GM19240 (cell line): ENCODE data around the gene DUSP21.
"Not testable (repeated sequence)": the region's sequence is repeated elsewhere in the genome, so short reads cannot be mapped to it uniquely, and the experiment has no call there.

Experiments used
- DNase-seq: peaks from one replicate; pipeline ENCODE4 v3.0.0; 2011; ENCODE audit warnings: low spot score; ENCODE audit not compliant: insufficient read length

Gene DUSP21

DNA sequence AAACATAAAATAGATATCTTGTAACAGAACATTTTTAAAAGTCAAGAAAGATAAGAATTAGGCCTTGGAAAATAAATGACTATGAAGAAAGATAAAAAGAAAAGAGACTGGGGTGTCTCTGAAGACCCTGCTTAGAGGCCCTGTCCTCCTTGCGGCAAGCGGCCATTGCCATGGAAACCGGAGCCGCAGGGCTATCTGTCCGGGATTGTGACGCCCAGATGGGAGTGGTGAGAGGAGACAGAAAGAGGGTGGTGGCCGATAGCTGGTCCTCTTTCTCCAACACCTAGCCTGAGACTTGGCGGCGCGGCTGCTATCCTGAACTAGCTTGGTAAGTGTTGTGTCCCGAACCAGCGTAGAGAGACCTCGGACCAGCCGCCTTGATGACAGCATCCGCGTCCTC, at the start of gene DUSP21:
TSS of gene DUSP21 (plus strand) at position 269 of the 400 bp plus-strand sequence. CDS start at position 381, 112 bp downstream.
- no peak for DNase-seq

DNA sequence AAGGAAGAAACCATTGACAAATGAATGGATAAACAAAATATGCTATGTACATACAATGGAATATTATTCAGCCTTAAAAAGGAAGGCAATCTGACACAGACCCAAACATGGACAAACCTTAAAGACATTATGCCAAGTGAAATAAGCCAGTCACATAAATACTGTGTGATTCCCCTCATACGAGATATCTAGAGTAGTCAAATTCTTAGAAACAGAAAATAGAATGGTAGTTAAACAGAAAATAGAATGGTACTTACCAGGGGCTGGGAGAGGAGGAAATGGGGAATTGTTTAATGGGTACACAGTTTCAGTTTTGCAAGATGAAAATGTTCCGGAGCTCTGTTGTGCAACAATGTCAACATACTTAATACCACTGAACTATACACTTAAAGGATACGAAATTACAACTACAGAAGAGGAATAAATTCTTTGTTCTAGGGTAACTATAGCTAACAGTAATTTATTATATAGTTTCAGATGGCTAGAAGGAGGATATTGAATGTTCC, 47.8 kb upstream of the DUSP21 start:
- no peak for DNase-seq

DNA sequence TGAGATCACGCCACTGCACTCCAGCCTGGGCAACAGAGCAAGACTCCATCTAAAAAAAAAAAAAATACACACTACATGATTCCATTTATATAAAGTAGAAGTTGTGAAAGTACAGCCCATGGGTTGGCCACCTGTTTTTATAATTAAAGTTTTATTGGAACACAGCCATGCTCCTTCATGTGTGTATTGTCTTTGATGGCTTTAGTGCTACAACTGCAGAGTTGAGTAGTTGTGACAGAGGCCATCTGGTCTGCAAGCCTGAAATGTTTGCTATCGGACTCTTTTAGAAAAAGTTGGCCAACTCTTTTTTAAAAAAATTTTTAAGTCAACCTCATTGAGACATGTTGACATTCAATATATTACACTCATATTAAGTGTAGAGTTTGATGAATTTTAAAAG, 41.2 kb upstream of the DUSP21 start:
- DNase-seq, result no peak

DNA sequence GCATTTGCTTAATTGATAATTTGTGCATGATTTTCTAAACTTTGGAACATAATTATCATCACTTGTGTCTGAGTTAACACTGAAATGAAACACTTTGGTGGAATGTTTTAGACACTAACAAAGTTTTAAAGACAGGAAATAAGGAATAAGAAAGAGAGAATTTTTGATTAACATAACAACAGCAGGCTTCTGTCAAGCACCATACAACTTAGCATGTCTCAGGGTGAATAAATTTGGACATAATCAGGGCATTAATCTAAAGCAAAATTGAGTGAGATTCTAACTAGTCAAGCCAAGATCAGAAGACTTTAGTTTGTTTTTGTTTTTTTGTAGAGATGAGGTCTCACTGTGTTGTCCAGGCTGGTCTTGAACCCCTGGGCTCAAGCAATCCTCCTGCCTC, 28.1 kb upstream of the DUSP21 start:
- DNase-seq, result no peak

DNA sequence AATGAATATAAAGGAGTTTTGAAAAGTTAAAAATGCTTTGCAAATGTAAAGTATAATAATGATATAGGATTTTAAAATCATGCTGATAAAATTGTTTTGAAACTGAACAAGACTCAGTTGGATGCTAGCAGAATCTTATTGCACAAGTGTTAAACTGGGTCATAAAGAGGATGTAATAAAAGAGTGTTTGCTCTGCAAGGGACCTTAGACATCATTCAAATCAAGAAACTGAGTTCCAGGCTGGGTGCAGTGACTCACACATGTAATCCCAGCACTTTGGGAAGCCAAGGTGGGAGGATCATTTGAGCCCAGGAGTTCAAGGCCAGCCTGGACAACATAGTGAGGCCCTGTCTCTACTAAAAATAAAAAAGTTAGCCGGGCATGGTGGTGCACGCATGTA, 27.5 kb upstream of the DUSP21 start:
- DNase-seq, result no peak

DNA sequence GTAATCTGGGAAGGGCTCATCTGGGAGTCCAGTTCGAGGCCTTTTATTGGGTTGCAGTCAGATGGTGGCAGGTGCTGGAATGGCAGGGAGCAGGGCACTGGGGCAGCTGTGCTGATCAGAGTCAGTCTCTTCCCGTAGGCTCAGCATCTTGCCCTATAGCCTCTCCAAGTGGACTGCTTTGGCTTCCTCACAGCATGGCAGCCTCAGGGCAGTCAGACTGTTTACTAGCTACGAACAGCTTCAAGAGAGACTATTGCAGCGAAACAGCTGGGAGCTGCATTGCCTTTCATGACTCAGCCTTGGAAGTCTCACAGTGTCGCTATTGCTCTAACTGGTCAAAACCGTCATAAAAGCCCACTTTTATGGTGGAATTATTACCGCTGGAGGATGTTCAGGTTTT, 26.8 kb upstream of the DUSP21 start:
- no peak for DNase-seq

DNA sequence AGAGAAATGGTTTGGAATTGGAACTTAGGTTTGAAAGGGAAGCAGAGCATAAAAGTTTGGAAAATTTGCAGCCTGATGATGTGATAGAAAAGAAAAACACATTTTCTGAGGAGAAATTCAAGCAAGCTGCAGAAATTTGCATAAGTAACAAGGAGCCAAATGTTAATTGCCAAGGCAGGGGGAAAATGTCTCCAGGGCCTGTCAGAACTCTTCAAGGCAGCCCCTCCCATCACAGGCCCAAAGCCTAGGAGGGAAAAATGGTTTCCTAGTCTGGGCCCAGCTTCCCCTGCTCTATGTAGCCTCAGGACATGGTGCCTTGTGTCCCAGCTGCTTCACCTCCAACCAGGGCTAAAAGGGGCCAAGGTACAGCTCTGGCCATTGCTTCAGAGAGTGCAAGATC, 21.2 kb upstream of the DUSP21 start:
- DNase-seq, result no peak

DNA sequence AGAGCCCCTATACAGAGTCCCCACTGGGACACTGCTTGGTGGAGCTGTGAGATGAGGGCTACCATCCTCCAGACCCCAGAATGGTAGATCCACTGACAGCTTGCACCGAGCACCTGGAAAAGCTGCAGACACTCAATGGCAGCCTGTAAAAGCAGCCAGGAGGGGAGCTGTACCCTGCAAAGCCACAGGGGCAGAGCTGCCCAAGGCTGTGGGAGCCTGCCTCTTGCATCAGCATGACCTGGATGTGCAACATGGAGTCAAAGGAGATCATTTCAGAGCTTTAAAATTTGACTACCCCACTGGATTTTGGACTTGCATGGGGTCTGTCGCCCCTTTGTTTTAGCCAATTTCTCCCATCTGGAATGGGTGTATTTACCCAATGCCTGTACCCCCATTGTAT, 20.6 kb upstream of the DUSP21 start:
- not testable (repeated sequence) for DNase-seq

DNA sequence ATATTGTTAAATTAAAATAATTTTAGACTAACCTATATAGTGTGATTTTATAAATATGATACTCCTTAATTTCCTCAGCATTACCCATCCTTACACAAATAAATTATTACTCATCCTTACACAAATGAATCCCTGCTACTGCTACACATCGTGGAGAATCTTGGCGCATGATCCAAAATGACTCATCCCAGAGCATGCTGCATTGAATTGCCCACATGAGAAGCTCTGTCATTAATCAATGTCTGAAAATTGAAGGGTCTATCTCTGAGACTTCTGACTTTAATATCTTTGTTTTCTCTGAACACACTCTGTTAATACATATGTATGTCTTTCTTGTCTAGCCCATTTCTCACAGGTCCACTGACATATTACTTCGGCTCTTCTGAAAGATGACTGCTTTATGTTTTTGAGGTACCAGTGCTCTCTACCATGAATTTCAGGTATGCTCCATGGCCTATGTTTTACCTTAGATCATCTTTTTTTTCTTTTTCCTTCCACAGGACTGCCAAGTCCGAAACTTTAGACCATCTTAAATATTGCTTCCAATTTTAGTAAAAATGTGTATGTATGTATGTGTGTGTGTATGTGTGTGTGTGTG, 15.7 kb upstream of the DUSP21 start:
- DNase-seq, result no peak

DNA sequence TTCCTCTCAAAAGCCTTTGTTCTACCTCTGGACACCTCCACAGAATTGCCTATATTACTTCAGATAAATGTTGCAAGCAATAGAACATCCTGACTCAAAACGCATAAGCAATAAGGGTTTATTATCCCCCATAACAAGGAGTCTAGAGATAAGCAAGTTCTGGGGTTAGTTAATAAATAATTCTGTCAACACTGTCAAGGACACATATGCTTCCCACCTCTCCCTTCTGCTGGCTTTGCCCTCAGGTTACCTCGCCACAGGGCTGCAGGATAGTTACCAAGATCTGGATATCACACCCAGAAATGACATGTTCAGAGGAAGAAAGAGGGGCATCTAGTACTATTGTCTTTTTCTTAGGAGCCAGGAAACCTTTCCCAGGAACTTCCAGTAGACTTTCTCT, 14.0 kb upstream of the DUSP21 start:
- no peak for DNase-seq

DNA sequence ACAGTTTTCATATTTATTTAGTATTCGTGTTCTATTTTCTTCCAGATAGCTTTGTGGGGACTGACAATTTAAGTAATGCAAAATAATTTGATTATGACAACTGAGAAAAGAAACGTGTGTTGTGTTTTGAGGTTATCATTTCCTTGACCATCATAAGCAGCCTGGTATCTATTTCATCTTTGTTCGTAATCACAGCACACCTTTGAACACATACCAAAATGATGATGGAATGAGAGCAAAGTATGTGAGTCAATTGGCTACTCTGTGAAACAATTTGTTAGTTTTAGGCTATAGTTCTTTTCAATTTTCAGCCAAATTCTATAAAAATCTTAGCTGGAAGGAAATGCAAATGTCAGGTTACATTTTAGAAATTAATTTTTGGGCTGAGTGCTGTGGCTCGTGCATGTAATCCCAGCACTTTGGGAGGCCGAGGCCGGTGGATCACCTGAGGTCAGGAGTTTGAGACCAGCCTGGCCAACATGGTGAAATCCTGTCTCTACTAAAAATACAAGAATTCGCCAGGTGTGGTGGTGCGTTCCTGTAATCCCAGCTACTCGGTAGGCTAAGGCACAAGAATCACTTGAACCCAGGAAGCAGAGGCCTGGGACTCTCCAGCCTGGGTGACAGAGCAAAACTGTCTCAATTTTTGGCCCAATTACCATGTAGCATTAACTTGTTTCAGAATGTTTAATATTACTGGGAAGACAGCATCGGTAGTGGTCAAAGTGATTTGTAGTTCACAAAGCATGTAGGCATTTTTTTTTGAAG, 1.1 kb upstream of the DUSP21 start:
- DNase-seq, result no peak

DNA sequence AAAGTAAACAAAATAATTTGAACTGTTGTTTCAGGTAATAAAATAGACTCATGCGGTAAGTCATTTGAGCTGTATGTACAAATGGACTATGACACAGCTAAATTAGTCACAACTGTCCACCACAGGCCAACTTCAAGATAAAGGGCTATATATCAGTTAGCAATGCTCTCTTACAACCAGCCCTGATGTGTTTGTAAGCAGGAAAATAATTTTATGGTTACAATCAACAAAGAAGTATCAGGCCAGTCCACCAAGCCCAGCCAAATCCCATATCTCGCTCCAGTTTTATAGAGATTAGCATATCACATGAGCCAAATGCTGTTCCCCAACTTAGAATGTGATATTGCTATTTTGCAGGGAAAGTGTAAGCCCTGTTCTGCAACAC, 511 bp upstream of the DUSP21 start:
- DNase-seq, result no peak

DNA sequence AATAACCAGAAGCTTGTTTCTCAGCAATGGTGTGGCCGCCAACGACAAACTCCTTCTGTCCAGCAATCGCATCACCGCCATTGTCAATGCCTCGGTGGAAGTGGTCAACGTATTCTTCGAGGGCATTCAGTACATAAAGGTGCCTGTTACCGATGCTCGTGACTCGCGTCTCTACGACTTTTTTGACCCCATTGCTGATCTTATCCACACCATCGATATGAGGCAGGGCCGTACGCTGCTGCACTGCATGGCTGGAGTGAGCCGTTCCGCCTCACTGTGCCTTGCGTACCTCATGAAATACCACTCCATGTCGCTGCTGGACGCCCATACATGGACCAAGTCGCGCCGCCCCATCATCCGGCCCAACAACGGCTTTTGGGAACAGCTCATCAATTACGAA, 383 bp downstream of the DUSP21 start:
- no peak for DNase-seq

DNA sequence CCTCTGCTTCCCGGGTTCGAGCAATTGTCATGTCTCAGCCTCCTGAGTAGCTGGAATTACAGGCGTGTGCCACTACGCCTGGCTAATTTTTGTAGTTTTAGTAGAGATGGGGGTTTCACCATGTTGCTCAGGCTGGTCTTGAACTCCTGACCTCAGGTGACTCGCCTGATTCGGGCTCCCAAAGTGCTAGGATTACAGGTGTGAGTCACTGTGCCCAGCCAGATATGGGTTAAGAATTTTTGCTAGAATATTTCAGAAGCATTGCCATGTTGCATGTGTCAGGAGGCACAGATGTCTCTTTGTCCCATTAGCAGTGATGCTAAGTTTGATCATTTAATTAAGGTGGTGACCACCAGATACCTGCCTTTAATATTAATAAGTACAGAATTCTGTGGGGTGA, 7.1 kb downstream of the DUSP21 start:
- not testable (repeated sequence) for DNase-seq

DNA sequence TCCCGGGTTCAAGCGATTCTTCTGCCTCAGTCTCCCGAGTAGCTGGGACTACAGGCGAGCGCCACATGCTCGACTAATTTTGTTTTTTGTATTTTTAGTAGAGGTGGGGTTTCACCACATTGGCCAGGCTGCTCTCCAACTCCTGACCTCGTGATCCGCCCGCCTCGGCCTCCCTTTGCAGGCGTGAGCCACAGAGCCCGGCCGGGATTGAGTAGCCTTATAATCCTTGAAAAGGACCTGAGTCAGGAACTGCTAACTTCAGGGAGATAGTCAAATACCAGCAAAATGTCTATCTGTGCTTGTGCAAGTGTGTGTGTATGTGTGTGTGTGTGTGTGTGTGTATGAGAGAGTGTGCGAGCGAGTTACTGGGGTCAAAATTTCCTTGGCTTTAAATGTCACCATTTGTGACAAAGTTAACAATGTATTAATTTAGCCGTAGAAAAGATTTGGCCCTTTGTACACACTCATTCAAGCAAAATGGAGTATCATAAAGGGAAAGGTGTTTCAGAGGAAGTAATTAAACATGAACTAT, 27.4 kb downstream of the DUSP21 start:
- DNase-seq, result no peak

DNA sequence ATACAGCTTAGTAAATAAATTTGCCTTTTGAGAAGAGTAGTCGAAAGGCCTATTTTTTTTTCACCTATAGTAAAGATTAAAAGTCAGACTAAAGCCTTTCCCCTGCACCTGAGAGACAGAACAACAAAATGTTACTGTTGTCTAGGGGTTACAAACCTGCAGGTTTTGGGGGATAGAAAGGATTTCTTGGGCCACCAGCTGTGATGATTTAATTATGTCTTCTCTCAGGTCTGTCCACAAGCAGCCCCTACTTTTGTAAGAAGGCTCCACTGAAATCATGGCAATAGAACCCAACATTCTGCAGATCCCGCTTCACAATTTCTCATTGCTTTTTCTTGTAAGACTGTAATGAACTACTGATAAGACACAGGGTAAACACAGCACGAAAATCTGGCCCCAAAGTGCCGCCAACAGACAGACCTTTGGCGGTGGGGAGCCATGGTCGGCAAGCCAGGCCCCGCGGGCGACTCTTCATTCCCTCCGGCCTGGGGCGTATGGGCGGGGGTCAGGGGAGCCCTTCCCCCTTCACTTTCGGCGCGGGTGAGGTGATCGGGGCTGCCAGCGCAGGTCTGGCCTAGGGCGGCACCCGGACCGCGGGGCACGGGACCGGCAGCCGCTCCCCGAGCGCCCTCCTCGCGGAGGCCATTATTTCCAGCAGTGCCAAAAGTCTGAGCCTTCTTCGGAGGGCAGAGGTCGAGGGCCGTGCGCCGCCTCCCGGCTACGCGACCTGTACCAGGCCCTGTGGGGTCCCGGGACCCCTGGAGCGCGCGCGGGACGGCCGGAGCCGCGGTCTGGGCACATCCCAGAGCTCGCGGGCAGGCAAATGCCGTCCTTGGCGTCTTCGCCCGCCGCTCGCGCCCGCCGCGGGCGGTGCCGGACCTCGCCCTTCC, 28.4 kb downstream of the DUSP21 start:
- no peak for DNase-seq

DNA sequence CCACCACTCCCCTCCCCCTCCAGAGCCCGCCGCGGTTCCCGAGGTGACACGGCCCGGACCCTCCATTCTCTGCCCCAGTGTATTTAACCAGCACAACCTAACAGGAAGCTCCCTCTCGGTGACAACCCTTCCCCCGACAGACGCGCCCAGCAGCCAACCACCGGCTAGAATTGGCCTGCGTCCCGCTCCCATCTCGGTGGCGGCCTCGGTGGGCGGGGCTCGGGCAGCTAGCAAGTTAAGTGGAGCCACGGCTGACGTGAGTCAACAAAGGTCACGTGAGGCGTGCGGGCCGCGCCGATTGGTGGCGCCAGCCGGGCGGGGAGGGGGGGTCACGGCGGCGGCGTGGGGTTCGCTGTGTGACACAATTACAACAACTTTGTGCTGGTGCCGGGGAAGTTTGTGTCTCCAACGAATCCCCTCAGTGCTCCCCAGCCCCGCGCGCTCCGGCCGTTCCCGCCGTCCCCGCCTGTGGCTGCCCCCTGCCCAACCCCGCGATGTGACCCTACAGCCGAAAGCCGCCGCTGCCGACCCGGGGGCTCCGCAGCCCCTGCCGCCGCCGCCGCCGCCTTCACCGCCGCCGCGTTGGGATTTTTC, 29.1 kb downstream of the DUSP21 start, which contains the start of gene KDM6A:
TSS of gene KDM6A (plus strand) at position 368 of the 594 bp plus-strand sequence. CDS start 364 bp downstream, outside the sequence.
- peak; percentile 92 for DNase-seq

DNA sequence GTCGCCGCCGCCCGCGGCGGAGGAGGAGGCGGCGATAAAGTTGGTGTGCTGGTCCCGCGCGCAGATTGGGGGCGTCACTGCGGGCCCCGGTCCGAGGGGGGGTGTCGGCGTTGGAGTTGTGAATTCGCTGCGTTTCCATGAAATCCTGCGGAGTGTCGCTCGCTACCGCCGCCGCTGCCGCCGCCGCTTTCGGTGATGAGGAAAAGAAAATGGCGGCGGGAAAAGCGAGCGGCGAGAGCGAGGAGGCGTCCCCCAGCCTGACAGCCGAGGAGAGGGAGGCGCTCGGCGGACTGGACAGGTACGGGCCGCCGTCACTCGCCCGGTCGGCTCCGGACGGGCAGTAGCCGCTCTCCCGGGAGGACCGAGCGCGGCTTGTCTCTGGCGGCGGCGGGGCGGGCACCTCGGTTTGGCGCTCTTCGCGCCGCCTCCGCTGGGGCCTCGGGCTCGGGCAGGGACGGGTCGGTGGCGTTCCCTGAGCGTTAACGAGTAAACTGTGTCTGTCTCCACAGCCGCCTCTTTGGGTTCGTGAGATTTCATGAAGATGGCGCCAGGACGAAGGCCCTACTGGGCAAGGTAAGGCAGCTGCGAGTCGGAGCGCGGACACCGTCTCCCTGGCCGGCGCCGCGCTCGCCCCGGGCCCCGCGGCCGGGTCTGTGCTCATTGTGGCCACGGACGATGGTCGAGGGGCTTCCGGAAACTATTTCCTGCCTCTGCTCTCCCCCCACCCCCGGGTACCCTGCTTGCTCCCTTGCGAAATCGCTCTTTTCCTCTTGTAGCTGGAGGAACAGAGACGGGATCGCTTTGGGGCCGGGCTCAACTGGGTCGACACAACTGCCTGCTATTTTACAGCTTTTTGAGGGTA, 29.8 kb downstream of the DUSP21 start:
- no peak for DNase-seq

DNA sequence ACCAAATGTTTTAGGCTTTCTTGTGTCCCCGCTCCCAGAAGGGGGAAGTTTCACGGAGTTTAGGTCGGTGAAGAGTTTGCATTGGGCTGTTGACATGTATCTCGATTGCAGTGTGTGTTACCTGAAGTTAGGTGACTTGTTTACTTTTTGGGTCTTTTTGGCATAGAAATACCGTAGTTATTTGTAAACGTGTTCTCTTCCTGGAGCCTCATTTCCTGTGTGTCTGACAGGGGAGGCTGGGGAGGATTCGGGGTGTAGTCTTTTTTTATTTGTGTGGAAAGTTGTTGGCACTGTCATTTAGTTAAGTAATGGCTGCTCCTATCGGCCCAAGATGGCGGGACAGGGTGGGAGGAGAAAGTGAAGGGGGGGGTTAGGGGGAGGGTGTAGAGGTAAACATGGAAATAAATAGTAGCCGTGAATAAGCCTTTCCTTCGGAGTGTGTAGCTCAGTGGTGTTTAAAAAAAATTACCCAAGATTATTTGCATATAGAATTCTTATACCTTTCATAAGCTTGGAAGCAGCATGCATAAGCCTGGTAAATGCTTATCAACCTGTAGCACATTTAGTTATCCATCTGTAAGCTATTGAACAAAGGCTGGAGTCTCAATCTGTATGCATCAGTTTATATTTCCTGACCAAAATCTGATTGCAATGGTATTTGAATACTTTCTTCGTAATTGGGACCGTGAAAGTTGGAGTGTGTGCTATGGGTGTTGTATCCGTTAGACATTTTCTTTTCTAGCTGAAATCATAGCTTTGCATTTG, 30.8 kb downstream of the DUSP21 start:
- DNase-seq, result no peak

DNA sequence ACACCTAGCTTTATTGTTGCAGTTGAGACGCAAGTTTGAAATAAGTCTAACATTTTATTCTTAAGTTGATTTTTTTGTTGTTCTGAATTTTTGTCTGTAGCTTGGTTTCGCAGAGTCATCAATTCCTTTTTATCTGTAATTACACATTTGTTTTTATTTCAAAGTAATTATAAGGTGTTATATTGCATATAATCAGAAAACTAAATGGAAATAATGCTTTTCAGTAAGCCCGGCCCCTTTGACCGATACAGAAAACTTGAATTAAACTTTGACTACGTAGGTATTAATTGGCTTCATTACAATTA, 31.3 kb downstream of the DUSP21 start:
- DNase-seq, result no peak
